ENCODE measurements around the gene GPR162.

GPR162 gene

GRCh38 chr12:6823182-6824084 is 1.8 kb downstream of the GPR162 start:
- no peak for DNase-seq

- no peak for DNase-seq
Measured at GRCh38 chr12:6824085-6824775, 2.6 kb downstream of the GPR162 start.

GRCh38 chr12:6824901-6825381 is 3.3 kb downstream of the GPR162 start:
- DNase-seq, result no peak

- peak; percentile 64 for DNase-seq
Measured at GRCh38 chr12:6825398-6826124, 3.9 kb downstream of the GPR162 start.

GRCh38 chr12:6826125-6826733 is 4.6 kb downstream of the GPR162 start:
- no peak for DNase-seq

GRCh38 chr12:6826734-6827436 is 5.3 kb downstream of the GPR162 start:
- DNase-seq, result no peak

GRCh38 chr12:6827437-6827911 is 5.9 kb downstream of the GPR162 start:
- peak; percentile 58 for DNase-seq

- DNase-seq, result no peak
Measured at GRCh38 chr12:6827982-6828780, 6.6 kb downstream of the GPR162 start, which contains the start of gene P3H3. P3H3 (plus strand) TSS chr12:6828407; CDS start chr12:6828441, 34 bp downstream.

- peak; percentile 21 for DNase-seq
Measured at GRCh38 chr12:6828781-6829535, 7.3 kb downstream of the GPR162 start.

- DNase-seq, result no peak
Measured at GRCh38 chr12:6829536-6830220, 8.1 kb downstream of the GPR162 start.

GRCh38 chr12:6830286-6830890 is 8.8 kb downstream of the GPR162 start:
- no peak for DNase-seq

- DNase-seq, result no peak
Measured at GRCh38 chr12:6830999-6831398, 9.4 kb downstream of the GPR162 start.

- DNase-seq, result no peak
Measured at GRCh38 chr12:6831450-6831995, 9.9 kb downstream of the GPR162 start.

- DNase-seq, result no peak
Measured at GRCh38 chr12:6832125-6832524, 10.5 kb downstream of the GPR162 start.

GRCh38 chr12:6833189-6833890 is 11.7 kb downstream of the GPR162 start:
- no peak for DNase-seq

- DNase-seq, result no peak
Measured at GRCh38 chr12:6834254-6834653, 12.6 kb downstream of the GPR162 start.

- no peak for DNase-seq
Measured at GRCh38 chr12:6834873-6835272, 13.3 kb downstream of the GPR162 start.

- DNase-seq, result no peak
Measured at GRCh38 chr12:6836851-6837250, 15.2 kb downstream of the GPR162 start.

All from NCI-H2107 (cell line).